M059J (cell line): ENCODE measurements around the gene MAPK8IP2. TPM values are rescaled to one million over a fixed set of nuclear protein-coding genes. Genes with fewer than 3 reads are reported as not detected.
"Not testable (repeated sequence)": the region's sequence is repeated elsewhere in the genome, so short reads cannot be mapped to it uniquely, and the experiment has no call there.

Source experiments
- DNase-seq: peaks from one replicate; pipeline ENCODE4 v3.0.0-alpha.2; 2012; ENCODE audit warnings: low read depth
- total RNA-seq: library from RNA; depleted of rRNA; stranded (reverse); fragments of >200 nt; shearing (Covaris generic); gene quantifications from 2 replicates; pipeline ENCODE4 v1.2.3, GENCODE V29; 2014; rRNA removed

The MAPK8IP2 gene
- total RNA-seq, 1 experiment from 2014 or later: 0.74 TPM

GRCh38 chr22:50635591-50635990 lies 35.0 kb downstream of the MAPK8IP2 start:
- DNase-seq: no peak

GRCh38 chr22:50640296-50640695 lies 39.7 kb downstream of the MAPK8IP2 start:
- not testable (repeated sequence) for DNase-seq

GRCh38 chr22:50640857-50641647 lies 40.5 kb downstream of the MAPK8IP2 start:
- no peak for DNase-seq

GRCh38 chr22:50641696-50642607 lies 41.4 kb downstream of the MAPK8IP2 start:
- DNase-seq: no peak

GRCh38 chr22:50643021-50643820 lies 42.6 kb downstream of the MAPK8IP2 start:
- not testable (repeated sequence) for DNase-seq

- DNase-seq: not testable (repeated sequence)
Observed at GRCh38 chr22:50643821-50644101, 43.2 kb downstream of the MAPK8IP2 start.

- DNase-seq: no peak
Observed at GRCh38 chr22:50653256-50653655, 52.7 kb downstream of the MAPK8IP2 start.

- not testable (repeated sequence) for DNase-seq
Observed at GRCh38 chr22:50654664-50655063, 54.1 kb downstream of the MAPK8IP2 start.

GRCh38 chr22:50656122-50657070 lies 55.8 kb downstream of the MAPK8IP2 start:
- peak; percentile 86 for DNase-seq

- DNase-seq: no peak
Observed at GRCh38 chr22:50657925-50658324, 57.3 kb downstream of the MAPK8IP2 start.

GRCh38 chr22:50659711-50660110 lies 59.1 kb downstream of the MAPK8IP2 start:
- not testable (repeated sequence) for DNase-seq

- no peak for DNase-seq
Observed at GRCh38 chr22:50660306-50660705, 59.7 kb downstream of the MAPK8IP2 start.

Other genes with a start within 250 kb of the MAPK8IP2 start
- gene SBF1, start 125.8 kb upstream of the MAPK8IP2 start, total RNA-seq: 19.6 and 43.6 TPM in 2 replicates
- gene ADM2, start 119.2 kb upstream of the MAPK8IP2 start, total RNA-seq: 0.15 TPM in 1 of 2 replicates, not detected in the other
- gene MIOX, start 113.9 kb upstream of the MAPK8IP2 start, total RNA-seq: not detected in 2 replicates
- 31.2 and 59.8 TPM in 2 replicates for gene LMF2, start 93.1 kb upstream of the MAPK8IP2 start, total RNA-seq
- 46.8 and 50.9 TPM in 2 replicates for gene NCAPH2, start 92.6 kb upstream of the MAPK8IP2 start, total RNA-seq
- 1.6 TPM in 1 of 2 replicates, not detected in the other for gene SCO2, start 75.2 kb upstream of the MAPK8IP2 start, total RNA-seq
- gene TYMP, start 70.8 kb upstream of the MAPK8IP2 start, total RNA-seq: 12.6 and 23.7 TPM in 2 replicates
- gene KLHDC7B, start 54.9 kb upstream of the MAPK8IP2 start, total RNA-seq: 0.02 and 0.37 TPM in 2 replicates
- gene SYCE3, start 37.9 kb upstream of the MAPK8IP2 start, total RNA-seq: not detected in 2 replicates
- 2.2 and 2.4 TPM in 2 replicates for gene CPT1B, start 22.4 kb upstream of the MAPK8IP2 start, total RNA-seq
- gene CHKB, start 17.9 kb upstream of the MAPK8IP2 start, total RNA-seq: 14.3 and 18.6 TPM in 2 replicates
- gene ARSA, start 27.4 kb downstream of the MAPK8IP2 start, total RNA-seq: 6.2 and 10.9 TPM in 2 replicates
- 0.30 and 0.71 TPM in 2 replicates for gene SHANK3, start 72.0 kb downstream of the MAPK8IP2 start, total RNA-seq
- not detected in 2 replicates for gene ACR, start 137.4 kb downstream of the MAPK8IP2 start, total RNA-seq
- gene RABL2B, start 182.8 kb downstream of the MAPK8IP2 start, total RNA-seq: 7.9 and 9.8 TPM in 2 replicates